GM11168 (cell line): Measurements from ENCODE around the gene NALCN.

Experiments
- in situ Hi-C: fragments of 300-500 bp; cut with MboI; formaldehyde crosslinking; loops from one replicate; pipeline ENCODE4 v1.12.0; 2022; ENCODE audit warnings: low sequenced_read_pairs; ENCODE audit not compliant: unreplicated experiment

The NALCN gene

GRCh38 chr13:101146101-101146898, 270.0 kb downstream of the NALCN start:
- in situ Hi-C loops = loop anchor here (25.0 kb wide), 3 partner anchors 316 to 1316 kb away; partner anchors contain the start of gene ITGBL1

- in situ Hi-C loops = loop anchor here (25.0 kb wide), 3 partner anchors 317 to 1317 kb away; partner anchors contain the start of gene ITGBL1
Observed at GRCh38 chr13:101144808-101145419, 271.4 kb downstream of the NALCN start.

GRCh38 chr13:101140936-101141335, 275.4 kb downstream of the NALCN start:
- in situ Hi-C loops = loop anchor here (25.0 kb wide), 3 partner anchors 321 to 1321 kb away; partner anchors contain the start of gene ITGBL1

GRCh38 chr13:101140087-101140770, 276.1 kb downstream of the NALCN start:
- in situ Hi-C loops = loop anchor here (25.0 kb wide), 3 partner anchors 322 to 1322 kb away; partner anchors contain the start of gene ITGBL1

GRCh38 chr13:101139081-101139480, 277.2 kb downstream of the NALCN start:
- in situ Hi-C loops = loop anchor here (25.0 kb wide), 3 partner anchors 323 to 1323 kb away; partner anchors contain the start of gene ITGBL1

- in situ Hi-C loops = loop anchor here (10.0 to 25.0 kb wide), 4 partner anchors 334 to 1334 kb away; partner anchors contain the start of gene ITGBL1
Observed at GRCh38 chr13:101127741-101128353, 288.5 kb downstream of the NALCN start.

GRCh38 chr13:101123028-101123427, 293.3 kb downstream of the NALCN start:
- in situ Hi-C loops = loop anchor here (10.0 kb wide), 1 partner anchor 558 kb away; no protein-coding TSS in a partner anchor

GRCh38 chr13:101121608-101122007, 294.7 kb downstream of the NALCN start:
- in situ Hi-C loops = loop anchor here (10.0 kb wide), 1 partner anchor 557 kb away; no protein-coding TSS in a partner anchor

- in situ Hi-C loops = loop anchor here (10.0 kb wide), 1 partner anchor 555 kb away; no protein-coding TSS in a partner anchor
Observed at GRCh38 chr13:101120007-101120406, 296.3 kb downstream of the NALCN start.

GRCh38 chr13:101116826-101117225, 299.5 kb downstream of the NALCN start:
- in situ Hi-C loops = no loop called here

- in situ Hi-C loops = no loop called here
Observed at GRCh38 chr13:101116341-101116740, 300.0 kb downstream of the NALCN start.

GRCh38 chr13:101115762-101116171, 300.5 kb downstream of the NALCN start:
- in situ Hi-C loops = no loop called here

GRCh38 chr13:101111894-101112293, 304.4 kb downstream of the NALCN start:
- in situ Hi-C loops = no loop called here

- in situ Hi-C loops = no loop called here
Observed at GRCh38 chr13:101109005-101109404, 307.3 kb downstream of the NALCN start.

- in situ Hi-C loops = no loop called here
Observed at GRCh38 chr13:101098873-101099272, 317.4 kb downstream of the NALCN start.

GRCh38 chr13:101092985-101093384, 323.3 kb downstream of the NALCN start:
- in situ Hi-C loops = no loop called here

- in situ Hi-C loops = no loop called here
Observed at GRCh38 chr13:101090287-101090686, 326.0 kb downstream of the NALCN start.

GRCh38 chr13:101085551-101085950, 330.8 kb downstream of the NALCN start:
- in situ Hi-C loops = no loop called here

GRCh38 chr13:101082441-101082840, 333.9 kb downstream of the NALCN start:
- in situ Hi-C loops = no loop called here

GRCh38 chr13:101080616-101081015, 335.7 kb downstream of the NALCN start:
- in situ Hi-C loops = no loop called here
